KMS-11 (cell line): ENCODE data around the gene IRF8.

Experiments used
- H2AFZ ChIP-seq: fragments of 200-600 bp; sonication (generic); 2 replicates; pipeline ENCODE4 v1.6.1; 2016; ENCODE audit warnings: antibody characterized with exemption, mixed run types, low read depth
- H3K27ac ChIP-seq: fragments of 200-600 bp; sonication (generic); 2 replicates; pipeline ENCODE4 v1.6.1; 2016; ENCODE audit warnings: mild to moderate bottlenecking, mixed run types
- H3K27me3 ChIP-seq: fragments of 200-600 bp; sonication (generic); 2 replicates; pipeline ENCODE4 v1.6.1; 2017; ENCODE audit warnings: mild to moderate bottlenecking, low read depth, mixed run types, moderate library complexity; ENCODE audit not compliant: insufficient read depth
- H3K36me3 ChIP-seq: fragments of 200-600 bp; sonication (generic); 2 replicates; pipeline ENCODE4 v1.6.1; 2017; ENCODE audit warnings: mild to moderate bottlenecking, mixed run types; ENCODE audit not compliant: insufficient read depth
- H3K4me1 ChIP-seq: fragments of 200-600 bp; sonication (generic); 2 replicates; pipeline ENCODE4 v1.6.1; 2016; ENCODE audit warnings: mild to moderate bottlenecking, low read depth, mixed run types; ENCODE audit not compliant: poor library complexity, severe bottlenecking
- H3K4me2 ChIP-seq: fragments of 200-600 bp; sonication (generic); 2 replicates; pipeline ENCODE4 v1.7.0; 2016; ENCODE audit warnings: mild to moderate bottlenecking, mixed run types
- H3K4me3 ChIP-seq: fragments of 200-600 bp; sonication (generic); IDR thresholded peaks from 2 replicates; pipeline ENCODE4 v1.6.1; 2017; ENCODE audit warnings: low read depth, low read length, mixed read lengths; ENCODE audit not compliant: insufficient read depth
- H3K79me2 ChIP-seq: fragments of 200-600 bp; sonication (generic); 2 replicates; pipeline ENCODE4 v1.6.1; 2016; ENCODE audit warnings: low read depth, mixed run types; ENCODE audit not compliant: insufficient read depth
- H3K9ac ChIP-seq: fragments of 200-600 bp; sonication (generic); 2 replicates; pipeline ENCODE4 v1.6.1; 2016; ENCODE audit warnings: mild to moderate bottlenecking, mixed run types
- H4K20me1 ChIP-seq: fragments of 200-600 bp; sonication (generic); 2 replicates; pipeline ENCODE4 v1.6.1; 2016; ENCODE audit warnings: mild to moderate bottlenecking, mixed run types; ENCODE audit not compliant: insufficient read depth
- TF ChIP-seq, protein P1 (sequence below): fragments of 200-600 bp; sonication (generic); conservative IDR thresholded peaks from 2 replicates; pipeline ENCODE4 v1.6.1; 2017; ENCODE audit warnings: low read depth, mild to moderate bottlenecking, antibody characterized with exemption, low read length, moderate library complexity, mixed read lengths

IRF8 gene

DNA sequence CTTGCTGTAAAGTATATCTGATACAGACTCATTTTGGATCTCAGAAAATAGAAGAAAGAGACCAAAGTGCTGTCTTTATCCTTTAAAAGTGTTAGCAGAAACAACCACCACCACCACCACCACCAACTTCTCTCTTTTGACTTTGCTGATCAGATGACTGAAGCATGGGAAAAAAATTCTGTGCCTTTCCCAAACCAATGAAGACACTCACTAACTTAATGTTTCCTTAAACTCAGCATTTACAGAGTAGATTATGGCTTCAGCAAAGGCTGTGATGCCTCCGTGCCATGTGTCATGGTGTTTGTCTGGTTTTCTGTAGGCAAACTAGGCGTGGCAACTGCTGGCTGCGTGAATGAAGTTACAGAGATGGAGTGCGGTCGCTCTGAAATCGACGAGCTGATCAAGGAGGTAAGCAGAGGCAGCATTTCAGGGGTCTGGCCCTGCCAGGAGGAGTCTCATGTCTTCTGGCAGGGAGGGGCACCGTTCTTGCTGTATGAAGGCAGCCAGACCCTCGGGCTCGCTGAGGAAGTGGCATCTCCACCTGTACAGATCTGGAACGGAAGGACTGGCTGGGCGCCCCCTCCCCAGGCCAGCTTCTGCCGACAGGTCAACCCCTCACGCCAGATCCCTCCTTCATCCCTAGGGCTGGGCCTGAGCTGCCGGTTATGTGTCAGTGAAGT, 12.4 kb downstream of the IRF8 start:
- no peaks in the 10 kb centered on the region for H3K36me3 ChIP-seq
- no peaks in the 10 kb centered on the region for H3K79me2 ChIP-seq
- no peak overlapping the region for H3K9ac ChIP-seq
- H3K4me1 ChIP-seq, result peaks cover 12% of the 10 kb centered on the region
- H3K27ac ChIP-seq, result no peak overlapping the region
- no peak overlapping the region for H3K4me2 ChIP-seq
- H3K27me3 ChIP-seq, result no peaks in the 10 kb centered on the region
- H3K4me3 ChIP-seq, result no peak overlapping the region
- no peaks in the 10 kb centered on the region for H4K20me1 ChIP-seq
- no peak overlapping the region for H2AFZ ChIP-seq
- TF ChIP-seq, protein P1, sequence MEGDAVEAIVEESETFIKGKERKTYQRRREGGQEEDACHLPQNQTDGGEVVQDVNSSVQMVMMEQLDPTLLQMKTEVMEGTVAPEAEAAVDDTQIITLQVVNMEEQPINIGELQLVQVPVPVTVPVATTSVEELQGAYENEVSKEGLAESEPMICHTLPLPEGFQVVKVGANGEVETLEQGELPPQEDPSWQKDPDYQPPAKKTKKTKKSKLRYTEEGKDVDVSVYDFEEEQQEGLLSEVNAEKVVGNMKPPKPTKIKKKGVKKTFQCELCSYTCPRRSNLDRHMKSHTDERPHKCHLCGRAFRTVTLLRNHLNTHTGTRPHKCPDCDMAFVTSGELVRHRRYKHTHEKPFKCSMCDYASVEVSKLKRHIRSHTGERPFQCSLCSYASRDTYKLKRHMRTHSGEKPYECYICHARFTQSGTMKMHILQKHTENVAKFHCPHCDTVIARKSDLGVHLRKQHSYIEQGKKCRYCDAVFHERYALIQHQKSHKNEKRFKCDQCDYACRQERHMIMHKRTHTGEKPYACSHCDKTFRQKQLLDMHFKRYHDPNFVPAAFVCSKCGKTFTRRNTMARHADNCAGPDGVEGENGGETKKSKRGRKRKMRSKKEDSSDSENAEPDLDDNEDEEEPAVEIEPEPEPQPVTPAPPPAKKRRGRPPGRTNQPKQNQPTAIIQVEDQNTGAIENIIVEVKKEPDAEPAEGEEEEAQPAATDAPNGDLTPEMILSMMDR, result no peak

DNA sequence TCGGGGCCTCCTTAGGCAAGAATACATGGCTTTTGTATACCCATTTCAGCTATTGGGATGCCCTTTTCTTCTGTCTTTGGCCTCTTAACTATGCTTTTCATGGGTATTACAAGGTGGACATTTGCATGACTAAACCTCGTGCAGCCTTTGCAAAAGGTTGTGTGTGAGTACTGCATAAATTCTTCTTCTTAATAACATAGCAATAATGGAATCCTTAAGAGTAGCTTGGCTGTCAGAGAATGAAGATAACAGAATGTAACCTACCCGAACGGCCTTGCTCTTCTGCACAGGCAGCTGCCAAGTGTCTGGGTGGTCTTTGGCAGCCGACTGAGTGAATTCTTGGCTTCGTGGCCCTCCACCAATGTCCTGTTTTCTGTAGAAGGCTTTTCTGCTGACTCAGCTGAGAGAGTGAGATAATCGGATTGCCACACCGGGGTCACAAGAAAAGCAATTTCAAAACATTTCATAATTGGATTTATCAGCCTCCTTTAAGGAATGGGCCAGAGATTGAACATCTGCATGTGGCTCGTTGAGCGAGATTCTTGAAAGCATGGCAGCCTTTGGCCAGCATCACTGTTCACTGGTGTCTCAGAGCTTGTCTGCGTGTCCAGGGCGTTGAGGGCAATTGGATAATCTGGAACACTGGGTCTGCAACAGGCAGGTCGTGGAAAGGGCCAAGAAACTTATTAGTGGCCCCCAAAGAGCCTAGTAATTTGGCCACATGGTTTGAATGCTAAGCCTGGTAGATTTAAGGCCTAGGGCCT, 13.4 kb downstream of the IRF8 start:
- Histone ChIP-seq H3K4me3 (no peak overlapping the region), H4K20me1 (no peaks in the 10 kb centered on the region), H3K4me1 (peaks cover 12% of the 10 kb centered on the region), H3K4me2 (no peak overlapping the region), H3K36me3 (no peaks in the 10 kb centered on the region), H3K27me3 (no peaks in the 10 kb centered on the region), H2AFZ (no peak overlapping the region), H3K79me2 (no peaks in the 10 kb centered on the region), H3K27ac (no peak overlapping the region), H3K9ac (no peak overlapping the region)
- TF ChIP-seq, protein P1, result no peak

DNA sequence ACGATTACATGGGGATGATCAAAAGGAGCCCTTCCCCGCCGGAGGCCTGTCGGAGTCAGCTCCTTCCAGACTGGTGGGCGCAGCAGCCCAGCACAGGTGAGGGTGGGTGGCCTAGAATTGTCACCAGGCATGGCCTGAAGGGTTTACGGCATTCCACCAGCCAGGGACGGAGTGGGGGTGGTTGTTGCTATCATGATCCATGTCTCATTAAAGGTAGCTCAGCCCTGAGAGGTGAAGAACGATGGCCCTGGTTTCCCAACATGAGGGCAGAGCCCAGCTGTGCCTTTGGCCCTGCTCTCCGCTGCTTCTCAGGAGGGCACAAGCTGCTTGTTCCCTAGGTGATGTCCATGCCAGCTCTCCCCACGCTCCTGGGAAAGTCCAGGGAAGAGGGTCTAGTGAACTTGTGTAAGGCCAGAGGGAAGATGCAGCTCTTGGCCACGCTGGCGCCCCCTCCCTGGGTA, 14.2 kb downstream of the IRF8 start:
- Histone ChIP-seq H3K4me2 (no peak overlapping the region), H3K4me1 (peaks cover 7% of the 10 kb centered on the region), H2AFZ (no peak overlapping the region), H3K36me3 (no peaks in the 10 kb centered on the region), H3K9ac (no peak overlapping the region), H4K20me1 (no peaks in the 10 kb centered on the region), H3K27ac (no peak overlapping the region), H3K27me3 (no peaks in the 10 kb centered on the region), H3K79me2 (no peaks in the 10 kb centered on the region), H3K4me3 (no peak overlapping the region)
- TF ChIP-seq, protein P1, result no peak

DNA sequence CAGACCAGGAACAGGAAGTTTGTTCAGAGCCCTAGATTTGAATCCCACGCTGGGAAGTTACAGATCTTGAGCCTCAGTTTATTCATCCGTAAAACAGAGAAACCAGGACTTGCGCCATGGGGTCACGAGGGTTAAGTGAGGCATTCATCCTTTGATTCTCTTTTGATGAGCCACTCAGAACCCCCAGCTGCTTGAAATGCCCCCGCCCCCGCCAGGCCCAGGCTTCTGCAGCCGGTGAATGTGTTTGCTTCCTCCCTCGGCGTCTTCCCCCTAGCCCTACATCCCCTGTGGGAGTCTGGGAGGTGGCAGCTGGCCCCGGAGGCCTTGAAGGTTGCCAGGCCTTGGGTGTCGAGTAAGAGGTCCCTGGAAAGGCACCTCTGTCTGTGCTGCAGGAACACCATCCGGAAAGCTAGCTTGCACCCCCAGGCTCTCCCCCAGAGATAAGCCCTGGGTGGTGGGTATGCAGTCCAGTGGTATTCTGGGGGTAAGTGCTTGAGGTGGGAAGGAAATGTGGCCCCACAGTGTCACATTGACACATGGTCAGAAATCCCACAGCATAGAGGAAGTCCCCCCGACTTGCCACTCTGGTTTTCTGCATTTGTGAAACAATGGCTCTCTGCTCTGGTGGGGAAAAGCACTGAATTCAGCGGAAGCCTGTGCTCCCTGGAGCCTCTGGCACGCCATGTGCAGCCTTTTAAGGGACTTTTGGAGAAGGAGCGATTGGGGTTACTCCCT, 14.9 kb downstream of the IRF8 start:
- H3K4me1 ChIP-seq, result no peaks in the 10 kb centered on the region
- no peak overlapping the region for H3K4me2 ChIP-seq
- H3K79me2 ChIP-seq, result no peaks in the 10 kb centered on the region
- H4K20me1 ChIP-seq, result no peaks in the 10 kb centered on the region
- TF ChIP-seq, protein P1, result no peak
- no peak overlapping the region for H3K4me3 ChIP-seq
- no peak overlapping the region for H3K9ac ChIP-seq
- no peaks in the 10 kb centered on the region for H3K27me3 ChIP-seq
- H3K36me3 ChIP-seq, result no peaks in the 10 kb centered on the region
- H2AFZ ChIP-seq, result no peak overlapping the region
- H3K27ac ChIP-seq, result no peak overlapping the region
